ENCODE data around the gene TEAD1. TPM values are rescaled to one million over a fixed set of nuclear protein-coding genes. Genes with fewer than 3 reads are reported as not detected.

TEAD1 gene
- total and polyA plus RNA-seq, 9 of the 15 experiments (the other 6 are each of a cell fraction or from before 2014, with no cell fraction given) = 1.7 to 17.7 (median 10.8) TPM

GRCh38 chr11:12842933-12843636, 168.9 kb downstream of the TEAD1 start (continued):
- TF ChIP-seq GTF2A2 (tag; IDR thresholded peaks at IDR 0.05) (no peak), KDM5B (IDR thresholded peaks at IDR 0.05; ENCODE audit: insufficient replicate concordance, low read depth, low read length) (no peak), MXD1 (CRISPR knock-in tag; IDR thresholded peaks at IDR 0.05; ENCODE audit: borderline replicate concordance, poor library complexity, severe bottlenecking) (no peak), ZNF121 (CRISPR knock-in tag; conservative IDR thresholded peaks at IDR 0.05) (no peak), ZNF133 (CRISPR knock-in tag; IDR thresholded peaks at IDR 0.05) (no peak), ARID1B (IDR thresholded peaks at IDR 0.05) (peak; percentile 89), ZNF239 (CRISPR knock-in tag; IDR thresholded peaks at IDR 0.05) (no peak), NELFE (IDR thresholded peaks at IDR 0.05; ENCODE audit: insufficient read depth, insufficient read length) (no peak), ZNF584 (CRISPR knock-in tag; IDR thresholded peaks at IDR 0.05; ENCODE audit: low read depth) (no peak), KLF13 (tag; IDR thresholded peaks at IDR 0.05; ENCODE audit: borderline replicate concordance, low read depth) (no peak), CEBPG (CRISPR knock-in tag; IDR thresholded peaks at IDR 0.05) (no peak), CEBPG (tag; conservative IDR thresholded peaks at IDR 0.05 in 1 of 2, IDR thresholded peaks at IDR 0.05 in 1 of 2) (no peak), RNF219 (CRISPR knock-in tag; IDR thresholded peaks at IDR 0.05) (no peak), BRF2 (IDR thresholded peaks at IDR 0.05; ENCODE audit: borderline replicate concordance, insufficient read depth, insufficient read length) (no peak), ETS1 (conservative IDR thresholded peaks at IDR 0.05; ENCODE audit: control insufficient read depth, low read depth, low read length) (no peak), HDGF (IDR thresholded peaks at IDR 0.05) (no peak), ZBTB12 (CRISPR knock-in tag; IDR thresholded peaks at IDR 0.05) (no peak)
